HG03558 (cell line): ENCODE results near the gene ARMC12.
"Not testable (repeated sequence)": the region's sequence is repeated elsewhere in the genome, so short reads cannot be mapped to it uniquely, and the experiment has no call there.

Source experiments
- ATAC-seq: cut with Tn5 transposase; IDR thresholded peaks from one replicate; pipeline ENCODE4 v1.9.1; 2021; ENCODE audit warnings: moderate number of reproducible peaks; ENCODE audit not compliant: unreplicated experiment; ENCODE audit errors: extremely low read depth

Gene ARMC12, protein sequence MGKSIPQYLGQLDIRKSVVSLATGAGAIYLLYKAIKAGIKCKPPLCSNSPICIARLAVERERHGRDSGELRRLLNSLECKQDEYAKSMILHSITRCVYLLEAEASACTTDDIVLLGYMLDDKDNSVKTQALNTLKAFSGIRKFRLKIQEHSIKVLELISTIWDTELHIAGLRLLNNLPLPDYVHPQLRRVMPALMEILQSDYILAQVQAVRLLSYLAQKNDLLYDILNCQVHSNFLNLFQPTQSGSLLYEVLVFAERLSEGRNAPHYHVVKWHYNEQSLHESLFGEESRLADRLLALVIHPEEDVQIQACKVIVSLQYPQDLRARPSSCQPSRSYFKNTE

GRCh38 chr6:35736982-35737412 is at the start of gene ARMC12:
Gene ARMC12 (plus strand): TSS chr6:35737032. CDS start chr6:35737109, 77 bp downstream.
- no peak for ATAC-seq

- no peak for ATAC-seq
These were observed 48.9 kb upstream of the ARMC12 start for GRCh38 chr6:35687658-35688604.

DNA sequence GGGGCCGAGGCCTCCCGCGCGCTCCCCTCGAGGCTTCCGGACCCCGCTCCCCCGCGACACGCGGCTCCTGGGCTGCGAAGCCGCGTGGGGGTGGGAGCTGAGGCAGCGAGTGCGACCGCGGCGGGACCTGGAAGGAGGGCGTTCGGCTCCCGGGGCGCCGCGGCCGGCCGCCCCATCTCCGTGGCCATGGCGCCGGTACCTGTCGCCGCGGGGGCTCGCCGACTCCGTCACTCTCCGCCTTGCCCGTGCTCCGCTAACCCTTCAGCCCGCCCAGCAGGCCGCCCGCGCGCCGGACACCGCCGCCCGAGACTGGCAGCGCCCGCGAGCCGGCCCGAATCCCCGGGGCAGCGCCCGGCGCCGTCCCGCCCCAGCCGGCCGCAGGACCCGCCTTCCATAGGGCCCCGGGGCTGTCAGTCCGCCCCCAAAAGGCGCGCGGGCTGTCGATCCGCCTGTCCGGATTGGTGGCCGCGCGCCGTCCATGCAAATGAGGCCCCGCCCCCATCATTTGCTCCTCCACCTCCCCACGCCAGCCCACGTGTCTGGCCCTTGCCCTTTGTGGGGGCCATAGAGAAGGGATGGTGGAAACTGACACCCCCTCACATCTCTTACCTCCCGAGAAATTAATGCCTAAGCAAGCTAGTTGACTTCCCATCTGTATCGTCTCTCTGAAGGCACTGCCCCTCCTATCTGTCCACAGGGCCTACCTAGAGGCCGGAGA is 48.1 kb upstream of the ARMC12 start, which contains the start of gene FKBP5:
Gene FKBP5, minus strand, starts transcription at position 311 of the 718 bp plus-strand sequence. CDS start 46,091 bp downstream, outside the sequence.
- no peak for ATAC-seq

DNA sequence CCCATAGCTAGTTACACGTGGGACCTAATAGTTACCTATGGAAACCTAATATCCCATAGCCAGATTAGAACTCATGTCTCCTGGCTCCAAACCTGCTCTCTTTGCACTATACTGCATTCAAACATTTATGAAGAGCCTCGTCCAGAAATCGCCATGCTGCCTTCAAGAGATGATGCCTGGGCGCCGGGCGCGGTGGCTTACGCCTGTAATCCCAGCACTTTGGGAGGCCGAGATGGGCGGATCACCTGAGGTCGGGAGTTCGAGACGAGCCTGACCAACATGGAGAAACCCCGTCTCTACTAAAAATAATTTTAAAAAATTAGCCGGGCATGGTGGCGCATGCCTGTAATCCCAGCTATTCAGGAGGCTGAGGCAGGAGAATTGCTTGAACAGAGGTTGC is 46.8 kb upstream of the ARMC12 start:
- ATAC-seq, result not testable (repeated sequence)

- no peak for ATAC-seq
These were observed 46.3 kb upstream of the ARMC12 start for GRCh38 chr6:35690484-35690883.

GRCh38 chr6:35691027-35691824 is 45.6 kb upstream of the ARMC12 start:
- no peak for ATAC-seq

DNA sequence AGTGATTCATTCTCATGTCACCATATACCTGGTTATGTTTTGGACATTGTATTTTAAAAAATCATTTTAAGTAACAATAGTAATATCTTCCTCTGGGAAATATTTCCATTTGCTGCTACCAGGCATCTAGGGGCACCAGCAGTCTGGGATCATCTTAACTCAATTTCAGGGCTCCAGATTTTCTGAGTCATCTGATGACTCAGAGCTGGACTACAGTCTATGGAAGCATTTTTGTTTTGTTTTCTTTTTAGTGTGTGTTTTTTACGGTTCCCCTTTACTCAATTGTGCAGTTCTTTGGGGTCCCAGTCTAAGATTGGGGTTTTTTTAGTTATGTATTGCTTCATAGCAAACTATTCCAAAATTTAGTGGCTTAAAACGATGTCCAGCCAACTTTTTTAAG is 42.4 kb upstream of the ARMC12 start:
- ATAC-seq, result no peak

- ATAC-seq, result not testable (repeated sequence)
These were observed 38.4 kb upstream of the ARMC12 start for GRCh38 chr6:35698430-35698829.

- ATAC-seq, result no peak
These were observed 38.0 kb upstream of the ARMC12 start for GRCh38 chr6:35698858-35699257.

GRCh38 chr6:35703554-35703953 is 33.3 kb upstream of the ARMC12 start:
- ATAC-seq, result no peak

DNA sequence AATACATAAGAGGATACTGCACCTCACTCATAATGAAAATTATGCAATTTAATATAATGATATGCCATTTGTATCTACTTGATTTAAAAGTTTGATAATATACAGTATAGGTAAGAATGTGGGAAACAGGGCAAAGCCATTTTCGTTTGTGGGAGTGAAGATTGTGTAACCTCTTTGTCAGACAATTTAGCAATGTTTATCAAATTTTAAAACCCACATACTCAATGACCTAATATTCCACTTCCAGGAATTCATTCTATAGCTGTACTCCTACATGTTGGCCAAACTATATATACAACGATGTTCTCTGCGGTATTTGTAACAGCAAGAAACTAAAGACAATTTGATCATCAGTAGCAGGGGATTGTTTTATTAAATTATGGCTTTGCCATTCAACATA is 30.4 kb upstream of the ARMC12 start:
- ATAC-seq, result no peak

DNA sequence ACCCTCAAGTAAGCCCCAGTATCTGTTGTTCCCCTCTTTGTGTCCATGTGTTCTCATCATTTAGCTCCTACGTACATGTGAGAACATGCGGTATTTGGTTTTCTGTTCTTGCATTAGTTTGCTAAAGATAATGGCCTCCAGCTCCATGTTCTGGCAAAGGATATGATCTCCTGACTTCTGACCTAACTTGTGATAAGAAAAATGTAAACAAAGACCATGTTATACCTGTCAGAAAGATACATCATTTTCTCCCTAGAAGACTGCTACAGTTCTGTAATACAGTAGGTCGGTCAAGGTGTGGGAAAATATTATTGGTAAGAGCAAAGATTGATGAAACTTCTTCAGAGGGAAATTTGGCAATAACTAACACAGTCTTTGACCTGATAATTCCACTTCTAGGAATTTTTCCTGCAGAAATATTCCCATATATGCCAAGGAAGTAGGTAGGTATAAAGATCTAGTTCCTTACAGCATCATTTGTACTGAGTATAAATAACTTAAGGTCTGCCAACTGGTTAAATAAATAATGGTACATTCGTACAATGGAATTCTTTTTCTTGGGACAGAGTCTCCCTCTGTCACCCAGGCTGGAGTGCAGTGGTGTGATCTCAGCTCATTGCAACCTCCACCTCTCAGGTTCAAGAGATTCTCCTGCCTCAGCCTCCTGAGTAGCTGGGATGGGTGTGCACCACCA is 29.0 kb upstream of the ARMC12 start:
- no peak for ATAC-seq

GRCh38 chr6:35708585-35708984 is 28.2 kb upstream of the ARMC12 start:
- ATAC-seq, result no peak

DNA sequence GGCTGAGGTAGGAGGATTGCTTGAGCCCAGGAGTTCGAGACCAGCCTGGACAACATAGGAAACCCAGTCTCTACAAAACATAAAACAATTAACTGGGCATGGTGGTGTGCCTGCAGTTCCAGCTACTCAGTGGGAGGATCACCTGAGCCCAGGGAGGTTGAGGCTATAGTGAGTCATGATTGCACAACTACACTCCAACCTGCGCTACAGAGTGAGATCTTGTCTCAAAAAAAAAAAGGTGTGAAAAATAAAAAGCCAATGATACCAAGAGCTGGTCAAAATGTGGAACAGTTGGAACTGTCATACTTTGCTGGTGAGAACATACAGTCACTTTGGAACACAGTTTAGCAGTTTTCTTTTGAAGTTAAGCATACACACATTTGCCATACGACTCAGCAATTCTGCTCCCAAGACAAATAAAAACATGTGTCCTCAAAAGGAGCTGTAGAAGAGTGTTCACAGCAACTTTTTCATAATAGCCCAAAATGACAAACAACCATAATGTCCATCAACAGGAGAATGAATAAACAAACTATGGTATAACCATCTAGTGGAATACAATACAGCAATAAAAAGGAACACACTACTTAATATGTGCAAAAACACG is 26.5 kb upstream of the ARMC12 start:
- ATAC-seq, result no peak

GRCh38 chr6:35711731-35712130 is 25.1 kb upstream of the ARMC12 start:
- ATAC-seq, result no peak

DNA sequence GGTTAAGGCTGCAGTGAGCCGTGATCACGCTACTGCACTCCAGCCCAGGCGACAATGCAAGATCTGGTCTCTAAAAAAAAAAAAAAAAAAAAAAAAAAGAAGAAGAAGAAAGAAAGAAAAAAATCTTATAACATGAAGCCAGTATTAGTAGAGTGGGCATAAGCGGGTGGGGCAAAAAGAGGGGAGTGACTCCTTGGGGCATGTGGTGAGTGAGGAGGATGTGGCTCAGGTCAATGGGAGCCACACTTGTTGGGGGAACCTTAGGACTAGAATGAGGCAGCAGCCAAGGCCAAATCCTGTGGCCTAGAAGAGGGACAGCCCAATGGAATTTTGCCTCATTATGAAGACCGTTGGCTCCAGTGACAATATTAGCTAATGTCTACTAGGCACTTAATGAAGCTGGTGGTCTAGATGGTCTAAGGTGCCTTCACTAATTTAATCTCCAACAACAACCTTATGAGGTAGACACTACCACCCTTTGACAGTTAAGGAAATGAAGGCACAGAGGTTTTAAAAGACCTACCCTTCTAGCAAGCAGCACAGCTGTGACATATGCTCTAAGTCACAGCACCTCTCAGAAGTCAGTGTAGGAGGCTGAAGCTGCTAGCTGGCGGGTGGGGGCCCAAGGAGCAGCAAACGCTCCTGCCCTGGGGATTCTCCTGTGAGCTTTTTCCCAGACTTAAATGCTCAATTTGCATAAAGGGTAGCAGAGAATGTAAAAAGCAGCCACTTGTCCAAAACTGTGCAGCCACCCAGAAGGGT is 23.6 kb upstream of the ARMC12 start:
- no peak for ATAC-seq

DNA sequence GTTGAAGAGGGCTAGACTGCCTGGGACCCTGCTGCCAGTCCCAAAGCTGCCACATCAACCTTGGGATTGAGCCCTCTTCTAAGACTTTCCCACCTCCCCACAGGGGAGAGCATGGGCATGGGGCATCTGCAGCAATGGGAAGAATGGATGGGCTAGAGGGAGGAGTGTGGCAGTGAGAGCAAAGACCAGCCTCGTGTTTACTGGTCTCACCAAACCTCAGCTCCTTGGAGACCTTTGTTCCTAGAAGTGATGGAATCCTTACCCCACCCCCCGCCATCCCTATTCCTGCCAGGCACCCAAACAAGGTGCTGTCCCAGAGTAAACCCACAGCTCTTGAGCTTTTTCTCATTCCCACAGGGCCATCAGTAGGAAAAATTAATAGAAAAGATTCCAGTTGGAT is 20.0 kb upstream of the ARMC12 start:
- ATAC-seq, result no peak
